ENCODE measurements around the gene A3GALT2.
A peak's percentile ranks its signal among the peaks of the same experiment; 100 is the strongest.

Gene A3GALT2

DNA sequence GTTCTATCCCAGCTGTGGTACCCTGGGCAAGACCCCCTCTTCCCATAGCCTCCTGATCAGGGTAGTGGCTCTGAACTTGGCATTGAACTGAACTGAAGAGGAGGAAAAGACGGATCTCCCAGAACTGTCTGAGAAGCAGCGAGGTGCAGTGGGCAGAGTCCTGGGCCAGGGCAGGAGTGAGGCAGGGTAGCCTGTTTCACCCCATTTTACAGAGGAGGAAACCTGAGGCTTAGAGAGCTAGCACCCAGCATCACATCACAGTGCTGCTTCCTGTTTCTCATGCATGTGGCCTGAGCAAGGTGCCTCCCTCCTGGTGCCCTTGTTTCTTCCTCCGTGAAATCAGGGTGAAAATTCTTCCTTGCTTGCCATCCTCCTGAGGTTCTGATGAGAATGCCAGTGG lies 47.5 kb downstream of the A3GALT2 start:
- DNase-seq, result no peak

DNA sequence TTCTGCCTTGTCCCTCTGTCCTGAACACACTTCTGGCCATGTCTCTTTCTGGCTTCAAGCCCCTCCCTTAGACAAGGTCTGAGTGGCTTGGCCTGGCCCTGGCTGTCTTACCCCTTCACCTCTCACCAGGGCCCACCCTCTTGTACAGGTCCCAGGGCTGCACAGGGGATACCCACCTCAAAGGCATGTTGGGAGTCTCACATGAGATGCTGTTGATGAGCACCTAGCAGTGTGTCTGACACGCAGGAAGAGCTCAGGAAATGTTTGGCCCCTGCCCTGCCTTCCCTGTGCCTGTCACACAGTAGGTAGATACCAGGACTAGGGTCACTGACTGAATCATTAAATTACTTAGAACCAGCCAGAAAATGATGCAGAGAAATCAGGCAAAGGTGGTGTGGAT lies 48.0 kb downstream of the A3GALT2 start:
- no peak for DNase-seq

DNA sequence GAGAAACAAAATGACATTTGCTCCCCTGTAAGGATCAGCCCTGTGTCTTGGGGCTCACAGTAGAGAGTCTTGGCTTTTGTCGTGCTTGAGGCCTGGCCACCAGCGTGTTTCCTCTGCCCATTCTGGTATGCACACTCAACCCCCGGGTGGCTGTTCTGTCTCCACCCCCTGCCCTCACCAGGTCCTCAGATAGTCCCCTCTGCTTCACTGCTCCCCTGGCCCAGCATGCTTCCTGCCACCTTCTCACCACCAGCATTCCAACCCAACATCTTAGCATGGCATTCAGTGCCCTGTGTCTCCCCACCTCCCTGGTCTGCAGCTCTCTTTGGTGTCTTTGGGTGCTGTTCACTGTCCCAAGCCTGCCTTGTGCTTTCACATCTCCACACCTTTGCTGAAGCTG lies 48.4 kb downstream of the A3GALT2 start:
- DNase-seq, result no peak

DNA sequence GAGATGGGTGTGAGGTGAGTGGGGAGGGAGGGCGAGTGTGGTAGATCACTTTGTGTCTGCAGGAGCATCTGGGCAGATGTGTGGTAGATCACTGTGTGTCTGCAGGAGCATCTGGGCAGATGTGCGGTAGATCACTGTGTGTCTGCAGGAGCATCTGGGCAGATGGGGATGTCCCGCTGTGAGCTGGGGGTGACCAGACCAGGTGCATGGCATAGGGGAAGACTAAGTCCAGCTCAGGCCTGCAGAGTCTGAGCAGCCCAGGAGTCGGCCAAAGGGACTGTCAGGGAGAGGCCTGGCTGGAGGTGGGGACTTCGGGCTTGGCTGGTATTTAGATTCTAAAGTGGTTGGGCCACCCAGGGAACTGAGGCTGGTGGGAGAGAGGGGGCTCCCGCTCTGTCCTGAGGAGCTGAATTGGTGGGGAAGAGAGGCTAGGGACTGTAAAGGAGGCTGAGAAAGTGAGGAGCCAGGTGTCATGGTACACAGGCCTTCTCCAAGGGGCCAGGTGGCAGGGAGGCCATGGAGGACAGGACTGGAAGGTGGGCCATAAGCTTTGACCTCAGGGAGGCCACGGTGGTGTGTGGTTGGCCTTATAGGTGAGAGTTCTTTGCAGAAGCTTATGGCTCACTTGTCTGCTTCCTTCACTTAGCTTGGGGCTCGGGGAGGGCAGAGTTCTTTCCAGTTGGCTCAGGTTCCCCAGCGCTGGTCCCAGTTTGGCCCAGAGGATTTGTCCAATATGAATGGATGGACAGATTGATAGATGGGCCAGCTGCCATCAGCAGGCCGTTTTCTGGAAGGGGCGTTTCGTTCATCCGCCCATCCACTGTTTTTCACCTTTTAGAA lies 49.0 kb downstream of the A3GALT2 start:
- DNase-seq, result no peak

DNA sequence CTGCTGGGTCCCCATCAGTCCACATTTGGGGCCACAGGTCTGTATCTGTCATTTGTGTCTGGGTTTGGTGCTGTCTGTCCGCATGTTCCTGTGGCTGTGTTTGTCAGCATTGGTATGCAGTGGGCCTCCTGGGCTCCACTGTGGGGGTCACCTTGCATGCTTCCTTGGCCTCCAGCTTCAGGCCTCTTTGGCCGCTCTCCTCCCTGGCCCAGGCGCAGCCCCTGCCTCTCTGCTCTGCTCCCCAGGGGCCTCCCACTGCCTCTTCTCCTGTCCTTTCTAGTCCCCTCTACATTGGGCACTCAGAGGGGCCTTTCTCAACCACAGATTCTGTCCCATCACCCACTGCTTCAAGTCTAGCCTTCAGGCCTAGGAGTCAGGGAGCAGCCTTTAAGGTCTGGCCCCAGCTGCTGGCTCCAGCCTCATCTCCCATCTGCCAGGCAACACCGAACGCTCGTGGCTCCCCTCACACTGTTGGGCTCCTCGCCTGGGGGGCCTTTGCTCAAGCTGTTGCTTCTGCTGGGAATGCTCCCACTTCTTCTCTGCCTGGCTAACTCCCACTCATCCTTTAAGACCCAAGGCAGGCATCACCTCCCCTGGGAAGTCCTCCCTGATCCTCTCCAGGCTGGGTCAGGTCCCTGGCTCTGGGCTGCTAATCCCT lies 50.0 kb downstream of the A3GALT2 start:
- no peak for DNase-seq

DNA sequence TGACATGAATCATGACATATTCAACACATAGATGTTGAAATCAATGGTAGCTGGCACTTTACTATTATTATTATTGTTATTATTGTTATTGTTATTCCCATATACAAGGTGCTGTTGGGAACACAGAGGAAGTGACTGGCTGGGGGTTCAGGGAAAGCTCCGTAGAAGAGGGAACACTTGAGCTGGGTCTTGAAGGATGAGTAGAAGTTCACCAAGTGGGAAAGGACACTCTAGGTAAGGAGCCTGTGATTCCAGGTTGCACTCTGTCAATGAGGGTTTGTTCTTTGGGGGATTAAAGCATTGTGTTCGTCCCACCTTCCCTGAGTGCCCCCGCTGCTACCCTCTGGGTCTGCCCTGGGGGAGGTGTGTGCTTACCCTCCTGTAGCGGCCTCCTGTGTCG lies 50.5 kb downstream of the A3GALT2 start:
- no peak for DNase-seq

DNA sequence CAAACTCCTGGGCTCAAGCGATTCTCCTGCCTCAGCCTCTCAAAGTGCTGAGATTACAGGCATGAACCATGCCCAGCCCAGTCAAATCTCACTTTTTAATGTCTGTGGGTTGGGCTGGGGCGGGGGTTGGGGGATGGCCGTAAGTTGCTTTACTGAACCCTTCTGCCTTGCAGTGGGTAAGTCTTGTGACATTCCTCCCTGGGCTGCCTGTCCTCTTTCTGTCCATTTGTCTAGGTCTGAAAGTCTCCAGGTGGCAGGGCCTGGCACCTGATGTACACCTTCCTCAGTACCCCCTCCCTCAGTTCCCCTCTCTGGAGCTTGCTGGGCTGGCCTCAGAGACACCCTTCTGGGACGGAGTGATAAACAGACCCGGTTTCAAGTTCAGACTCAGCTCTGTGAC lies 51.3 kb downstream of the A3GALT2 start:
- no peak for DNase-seq

DNA sequence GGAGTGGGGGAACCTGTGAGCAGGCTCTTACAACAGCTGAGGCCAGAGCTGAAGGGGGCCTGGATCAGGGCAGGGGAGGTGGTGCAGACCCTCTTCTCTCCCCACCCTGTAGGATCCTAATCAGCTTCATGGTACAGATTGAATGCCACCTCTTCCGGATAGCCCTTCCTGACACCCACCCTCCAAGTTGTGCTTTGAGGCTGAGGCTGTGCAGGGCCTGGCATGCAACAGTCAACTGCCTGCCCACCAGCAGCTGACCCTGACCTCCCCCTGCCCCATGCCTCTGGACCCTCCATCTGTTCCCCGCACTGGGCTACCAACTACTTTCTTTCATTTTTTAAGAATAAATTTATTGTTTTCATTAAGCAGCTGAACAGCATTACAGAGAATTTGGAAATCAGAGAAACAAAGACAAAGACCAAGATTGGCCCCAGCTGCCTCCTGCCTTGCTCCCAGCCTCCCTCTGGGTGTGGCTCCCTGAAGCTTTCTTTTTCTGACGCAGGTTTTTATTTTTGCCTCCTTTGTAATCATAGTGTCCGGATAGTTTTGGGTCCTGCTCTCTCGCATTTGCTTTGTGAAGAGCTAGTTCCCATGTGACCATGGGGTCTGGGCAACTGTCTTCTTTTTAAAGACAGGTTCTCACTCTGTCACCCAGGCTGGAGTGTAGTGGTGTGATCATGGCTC lies 51.8 kb downstream of the A3GALT2 start:
- DNase-seq, result no peak

DNA sequence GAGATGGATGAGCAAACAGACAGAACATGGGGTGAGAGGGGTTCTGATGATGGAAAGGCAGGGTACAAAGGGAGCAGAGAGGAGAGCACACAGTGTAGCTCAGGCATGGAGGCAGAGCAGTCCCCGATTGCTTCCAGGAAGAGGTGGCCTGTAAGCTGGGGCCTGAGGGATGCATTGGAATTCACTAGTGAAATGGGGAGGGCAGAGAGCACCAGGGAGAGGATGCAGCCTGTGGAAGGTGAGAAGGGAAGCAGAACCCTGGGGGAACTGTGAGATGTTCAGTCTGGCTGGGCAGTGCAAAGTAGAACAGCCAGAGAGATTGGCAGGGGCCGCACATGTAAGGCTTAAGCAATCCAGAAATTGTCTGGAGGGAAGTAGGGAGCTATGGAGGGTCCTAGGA lies 52.4 kb downstream of the A3GALT2 start:
- no peak for DNase-seq

DNA sequence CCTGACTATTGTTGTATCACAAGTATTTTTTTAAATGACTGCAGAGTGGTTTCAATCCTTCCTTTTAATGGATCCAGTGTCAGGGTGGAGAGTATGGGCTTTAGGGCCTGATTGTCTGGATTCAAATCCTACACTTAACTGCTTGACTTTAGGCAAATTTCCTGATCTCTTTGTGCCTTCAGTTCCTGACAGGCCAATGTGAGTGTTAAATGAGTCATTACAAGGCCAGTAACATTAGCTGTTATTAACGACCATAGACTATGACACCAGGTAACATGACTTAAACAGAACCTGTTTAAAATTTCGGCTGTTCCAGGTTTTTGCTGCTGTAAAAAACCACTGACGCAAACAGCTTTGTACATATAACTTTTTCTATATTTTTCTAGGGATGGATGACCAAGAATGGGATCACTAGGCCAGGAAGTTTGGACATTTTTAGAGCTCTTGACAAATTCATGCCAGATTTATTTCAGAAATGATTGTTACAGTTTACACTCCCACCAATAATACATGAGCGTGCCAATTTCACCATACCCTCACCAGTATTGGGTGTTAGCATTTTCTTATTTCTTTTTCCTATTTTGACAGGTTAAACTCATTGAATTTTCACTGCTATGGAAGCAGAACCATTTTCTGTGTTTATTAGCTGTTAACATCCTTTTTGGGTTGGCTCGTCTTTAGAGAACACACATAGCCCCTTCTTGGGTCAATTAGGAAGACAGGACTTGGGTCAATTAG lies 53.3 kb downstream of the A3GALT2 start:
- DNase-seq, result no peak

DNA sequence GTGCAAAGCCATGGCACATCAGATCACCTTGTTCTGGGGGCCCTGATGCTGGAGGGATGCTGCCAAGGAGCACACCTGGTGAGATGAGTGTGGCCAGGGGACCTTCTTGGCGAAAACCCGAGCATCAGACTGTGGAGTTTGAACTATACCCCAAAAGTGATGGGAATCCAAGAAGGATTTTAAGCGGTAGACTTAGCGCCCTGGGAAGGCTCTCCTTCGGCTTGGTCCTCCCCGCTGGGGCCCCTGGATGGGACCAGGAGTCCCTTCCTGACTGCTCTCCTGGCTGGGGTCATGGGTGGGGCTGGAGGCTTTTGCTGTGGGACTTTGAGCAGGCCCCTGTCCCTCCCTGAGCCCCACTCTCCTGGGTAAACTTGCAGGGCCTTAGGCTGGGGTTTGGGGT lies 54.1 kb downstream of the A3GALT2 start:
- no peak for DNase-seq

DNA sequence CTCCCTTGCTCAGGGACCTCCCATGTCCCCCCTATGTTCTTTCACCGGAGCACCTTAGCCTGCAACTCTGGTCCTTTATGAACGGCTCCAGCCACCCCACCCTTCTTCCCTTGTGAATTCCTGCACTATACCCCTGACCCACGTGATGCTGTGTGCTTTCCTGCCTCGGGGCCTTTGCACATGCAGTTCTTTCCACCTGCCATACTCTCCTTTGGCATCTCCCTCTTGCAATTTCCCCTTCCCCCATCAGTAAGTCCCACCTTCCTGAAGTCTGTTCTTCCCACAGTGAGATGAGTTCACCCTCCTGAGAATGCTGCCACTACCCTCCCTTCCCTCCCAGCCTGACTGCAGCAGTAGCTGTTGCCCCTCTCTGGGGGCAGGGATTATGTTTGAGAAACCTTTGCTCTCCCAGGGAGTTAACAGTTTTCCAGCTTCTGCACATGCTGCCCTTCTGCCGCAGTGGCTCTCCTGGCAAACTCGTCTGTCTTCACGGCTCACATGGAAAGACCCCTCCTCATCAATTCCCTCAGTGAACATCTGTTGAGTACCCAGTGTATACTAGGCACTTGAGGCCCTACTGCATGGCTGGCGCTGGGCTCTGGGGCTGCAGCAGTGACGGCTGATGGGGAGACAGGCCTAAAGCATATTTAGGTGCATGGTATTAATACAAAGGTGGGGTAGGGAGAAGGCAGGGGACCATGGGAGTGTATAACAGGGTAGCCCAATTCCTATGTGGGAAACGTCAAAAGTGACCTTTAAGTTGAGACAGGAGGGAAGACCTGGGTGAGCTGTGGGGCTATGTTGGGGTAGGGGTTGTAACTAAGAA lies 54.9 kb downstream of the A3GALT2 start:
- no peak for DNase-seq

DNA sequence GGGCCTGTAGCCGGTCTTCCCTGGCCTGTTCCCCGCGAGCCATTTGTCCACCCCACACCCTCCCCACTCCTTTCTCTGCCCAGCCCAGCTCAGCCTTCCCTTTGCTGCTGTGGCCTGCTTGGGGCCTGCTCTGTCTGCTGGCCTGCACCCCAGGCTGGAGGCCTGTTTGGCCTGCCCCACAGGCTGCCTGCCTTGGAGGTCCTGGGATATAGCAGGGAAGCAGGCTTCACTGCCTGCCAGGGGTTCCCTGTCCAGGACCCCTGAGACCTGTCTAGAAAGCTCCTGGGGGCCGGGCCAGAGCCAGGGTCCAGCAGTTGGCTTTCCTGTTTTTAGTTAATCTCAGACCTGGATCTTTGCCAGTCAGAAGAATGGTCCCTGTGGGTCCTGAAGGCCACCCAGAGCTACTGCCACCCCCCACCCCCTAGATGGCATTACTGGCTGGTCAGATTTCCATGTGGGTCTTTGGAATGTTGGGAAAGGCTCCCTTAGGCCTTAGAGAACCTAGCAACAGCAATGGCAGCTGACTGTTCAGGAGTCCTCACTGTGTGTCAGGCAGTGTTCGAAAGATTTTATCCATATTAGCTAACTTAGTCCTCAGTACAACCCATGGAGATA lies 56.9 kb downstream of the A3GALT2 start:
- DNase-seq, result peak in 3 of 56 donors; percentile 5 to 18 (median 6)

DNA sequence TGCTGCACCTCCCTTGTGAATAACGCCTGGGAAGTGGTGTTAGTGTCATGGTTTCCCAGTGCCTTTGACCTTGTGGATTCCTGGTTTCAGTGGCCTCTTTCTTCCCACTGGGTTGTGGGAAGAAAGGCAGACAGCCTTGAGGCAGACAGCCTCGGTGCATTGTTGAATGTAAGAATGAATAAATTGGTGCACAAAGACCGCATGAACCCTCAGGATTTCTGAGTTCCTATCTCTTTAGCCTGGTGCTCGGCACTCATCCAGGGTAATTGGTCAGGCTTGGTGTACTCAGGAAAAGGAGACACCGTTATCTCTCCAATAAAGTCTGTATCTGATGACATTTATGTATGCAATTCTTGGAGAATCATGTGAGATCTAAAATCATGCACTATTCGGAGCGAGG lies 59.6 kb downstream of the A3GALT2 start:
- no peak for DNase-seq

DNA sequence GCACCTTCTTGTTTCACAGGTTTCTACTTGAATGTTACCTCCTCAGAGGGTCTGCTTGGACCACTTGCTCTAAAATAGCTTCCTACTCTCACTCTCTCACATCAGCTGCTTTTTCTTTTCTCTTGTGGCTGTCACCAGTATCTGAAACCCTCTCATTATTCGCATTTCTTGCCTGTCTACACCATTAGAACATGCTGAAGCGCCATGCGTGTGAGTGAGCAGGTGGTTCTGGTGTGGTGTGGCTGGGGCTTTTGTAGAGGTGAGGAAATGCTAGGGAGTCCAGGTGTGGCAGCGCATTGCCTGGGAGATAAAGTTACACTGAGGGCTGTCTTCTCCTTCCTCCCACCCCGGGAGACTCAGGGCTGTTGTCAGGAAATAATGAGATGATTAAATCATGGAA lies 60.5 kb downstream of the A3GALT2 start:
- no peak for DNase-seq

DNA sequence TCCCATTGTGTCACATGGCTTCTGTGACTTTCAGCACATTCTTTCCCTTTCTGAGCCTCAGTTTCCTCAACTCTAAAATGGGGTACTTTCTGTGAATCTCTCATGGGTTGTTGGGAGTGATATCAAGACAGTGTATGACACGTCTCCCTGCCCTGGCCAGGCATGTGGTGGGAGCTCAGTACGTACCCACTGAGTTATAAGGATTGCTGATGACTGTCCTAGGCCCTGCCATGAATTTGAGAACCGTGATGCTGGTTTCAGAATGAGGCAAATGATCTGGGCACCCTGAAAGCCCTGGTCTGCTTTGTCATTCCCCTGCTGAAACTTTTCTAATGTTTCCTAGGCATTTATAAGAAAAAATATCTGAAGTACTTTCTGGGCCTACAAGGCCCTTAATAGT lies 61.0 kb downstream of the A3GALT2 start:
- DNase-seq, result no peak

DNA sequence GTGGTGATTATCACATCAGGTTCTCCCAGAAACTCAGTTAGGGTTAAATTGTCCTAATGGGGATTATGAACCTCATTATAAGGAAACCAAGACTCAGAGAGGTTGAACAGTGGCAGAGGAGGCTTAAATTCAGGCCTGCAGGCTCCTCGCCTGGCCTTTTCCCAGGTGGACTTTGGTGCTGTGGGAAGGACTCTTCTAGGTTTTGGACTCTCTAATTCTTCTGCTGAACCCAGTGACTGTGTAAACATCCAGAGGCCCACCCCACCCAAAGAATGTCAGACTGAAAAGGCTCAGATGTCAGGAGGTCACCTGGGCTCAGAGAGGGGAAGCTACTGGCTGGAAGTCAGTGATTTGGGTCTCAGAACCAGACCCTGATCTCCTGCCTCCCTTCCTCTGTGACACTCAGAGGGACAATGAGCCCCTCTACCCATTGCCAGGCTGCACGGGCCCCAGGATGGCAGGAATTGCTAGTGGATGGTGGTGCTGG lies 62.1 kb downstream of the A3GALT2 start:
- no peak for DNase-seq

DNA sequence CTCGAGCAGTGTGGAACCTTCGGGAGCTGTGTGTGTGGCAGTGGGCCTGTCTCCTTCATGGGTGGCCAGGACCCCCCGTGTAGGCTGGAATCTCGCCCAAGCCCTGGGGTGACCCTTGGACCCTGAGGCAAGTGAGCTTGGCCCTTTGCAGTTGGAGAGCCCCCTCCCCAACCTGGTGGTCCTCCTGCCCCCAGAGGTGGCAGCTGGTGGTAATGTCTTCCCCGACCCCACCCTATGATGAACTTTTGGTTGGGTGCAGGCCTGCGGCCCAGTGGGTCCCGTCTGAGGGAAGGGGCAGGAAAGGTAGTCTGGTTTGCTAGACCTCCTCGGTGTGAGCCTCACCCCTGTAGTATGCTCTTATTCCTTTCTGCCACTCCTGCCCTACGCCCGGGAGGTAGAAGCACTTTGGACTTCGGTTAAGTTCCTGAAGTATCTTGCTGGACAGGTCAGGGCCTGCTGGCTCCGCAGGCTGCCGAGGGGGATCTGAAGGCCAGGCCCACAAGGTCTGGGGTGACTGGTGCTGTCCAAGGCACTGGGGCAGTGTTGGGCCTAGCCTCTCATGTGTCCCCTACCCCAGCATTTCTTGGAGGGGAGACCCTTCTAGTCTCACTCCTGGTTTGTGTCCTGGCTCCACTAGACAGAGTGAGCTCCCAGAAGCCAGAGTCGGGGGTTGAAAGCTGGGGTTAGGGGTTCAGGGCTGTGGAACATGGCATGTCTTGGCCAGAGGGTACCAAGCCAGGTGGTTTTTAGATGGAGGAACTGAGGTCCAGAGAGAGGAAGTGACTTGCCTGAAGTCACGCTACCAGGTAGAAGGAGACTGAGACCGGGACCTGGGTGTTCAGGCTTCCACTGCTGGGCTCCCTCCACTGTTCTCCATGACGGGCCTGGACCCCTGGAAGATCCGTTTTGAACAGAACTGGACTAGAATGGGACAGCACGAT lies 62.9 kb downstream of the A3GALT2 start:
- DNase-seq, result no peak

DNA sequence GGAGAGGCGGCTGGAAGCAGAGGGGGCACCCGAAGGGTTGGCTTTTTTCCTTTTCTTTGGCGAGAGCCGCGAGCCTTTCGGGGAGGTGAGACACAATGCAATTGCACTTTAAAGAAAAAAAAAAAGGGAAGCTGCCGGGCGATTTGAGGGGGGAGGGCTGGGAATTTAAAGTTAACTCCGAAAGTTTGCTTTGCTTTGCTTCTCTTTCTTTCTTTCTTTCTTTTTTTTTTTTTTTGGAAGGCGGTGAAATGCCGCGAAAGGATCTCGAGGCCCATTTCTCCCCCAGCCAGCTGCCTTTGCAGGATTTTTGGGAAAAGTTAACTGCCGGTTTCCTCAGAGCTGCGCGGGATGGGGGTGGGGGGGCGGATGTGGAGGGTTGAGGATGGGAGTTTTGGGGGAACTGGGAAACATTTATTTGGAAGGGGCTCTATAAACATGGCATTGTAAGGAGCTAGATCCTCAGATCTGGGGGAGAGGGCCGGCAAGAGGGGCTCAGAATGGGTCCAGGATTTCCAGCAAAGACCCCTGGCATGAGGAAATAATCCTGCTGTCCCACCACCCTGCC lies 63.6 kb downstream of the A3GALT2 start:
- DNase-seq, result peak in 2 of 56 donors; percentile 45 to 46

Data from amygdala (tissue), 56 donors.